GM12878 (cell line): ENCODE results near the gene CREB5.
"Not testable (repeated sequence)": the region's sequence is repeated elsewhere in the genome, so short reads cannot be mapped to it uniquely, and the experiment has no call there.

Experiments
- BACH1 ChIP-seq: fragments of 450-650 bp; IDR thresholded peaks from 2 replicates; pipeline ENCODE4 v1.6.1; 2017; ENCODE audit warnings: mild to moderate bottlenecking, borderline replicate concordance
- CTCF ChIP-seq, 3 experiments: IDR thresholded peaks in 2 of 3; conservative IDR thresholded peaks in 1 of 3; 2 replicates each; pipeline ENCODE4 v1.5.1; 2011; ENCODE audit warnings: low read depth in 3 of 3, low read length in 3 of 3, mild to moderate bottlenecking in 3 of 3, control low read depth in 2 of 3, moderate library complexity in 2 of 3, inconsistent platforms in 1 of 3, mixed read lengths in 1 of 3; ENCODE audit not compliant: control insufficient read depth in 2 of 3, insufficient read depth in 1 of 3; ENCODE audit errors: extremely low read depth in 1 of 3
- EZH2 ChIP-seq: IDR thresholded peaks from 2 replicates; pipeline ENCODE4 v1.6.1; 2012; ENCODE audit warnings: low read depth, mild to moderate bottlenecking, control low read depth, inconsistent platforms, low read length, borderline replicate concordance; ENCODE audit not compliant: control insufficient read depth
- HCFC1 ChIP-seq: fragments of 150-350 bp; IDR thresholded peaks from 2 replicates; pipeline ENCODE4 v1.6.1; 2014; ENCODE audit warnings: low read length
- IRF3 ChIP-seq: fragments of 450-650 bp; IDR thresholded peaks from 2 replicates; pipeline ENCODE4 v1.6.1; 2014; ENCODE audit warnings: mild to moderate bottlenecking
- JUNB ChIP-seq: IDR thresholded peaks from 2 replicates; pipeline ENCODE4 v1.6.1; 2016; ENCODE audit warnings: antibody characterized with exemption, mild to moderate bottlenecking
- JUND ChIP-seq: IDR thresholded peaks from 2 replicates; pipeline ENCODE4 v1.6.1; 2012; ENCODE audit warnings: low read depth, mild to moderate bottlenecking, low read length, improper control_type of control experiment, moderate library complexity
- NBN ChIP-seq: fragments of 450-650 bp; IDR thresholded peaks from 2 replicates; pipeline ENCODE4 v1.6.1; 2016
- TAF1 ChIP-seq: IDR thresholded peaks from 2 replicates; pipeline ENCODE4 v1.6.1; 2011; ENCODE audit warnings: mild to moderate bottlenecking, low read depth, low read length, borderline replicate concordance
- YY1 ChIP-seq: IDR thresholded peaks from 2 replicates; pipeline ENCODE4 v1.6.1; 2011; ENCODE audit warnings: low read depth, mild to moderate bottlenecking, low read length

GRCh38 chr7:28401567-28401966, 10.8 kb upstream of the CREB5 start:
- TF ChIP-seq JUND; YY1; NBN; EZH2; CTCF (IDR thresholded peaks at IDR 0.05 in 2 of 3, conservative IDR thresholded peaks at IDR 0.05 in 1 of 3; ENCODE audit: control insufficient read depth in 2 of 3, extremely low read depth in 1 of 3, insufficient read depth in 1 of 3, low read depth in 3 of 3, low read length in 3 of 3); BACH1; TAF1; IRF3; HCFC1; JUNB: not testable (repeated sequence)
